Panc1 (cell line): ENCODE results near the gene RIMBP3B.
"Not testable (repeated sequence)": the region's sequence is repeated elsewhere in the genome, so short reads cannot be mapped to it uniquely, and the experiment has no call there.

Source experiments
- POLR2AphosphoS5 ChIP-seq: IDR thresholded peaks from 2 replicates; pipeline ENCODE4 v1.6.1; 2012; ENCODE audit warnings: mild to moderate bottlenecking, low read depth, low read length, moderate library complexity
- SIN3A ChIP-seq: IDR thresholded peaks from 2 replicates; pipeline ENCODE4 v1.6.1; 2012; ENCODE audit warnings: low read depth, mild to moderate bottlenecking, low read length, moderate library complexity, borderline replicate concordance; ENCODE audit not compliant: insufficient read depth
- TCF7L2 ChIP-seq: IDR thresholded peaks from 2 replicates; pipeline ENCODE4 v1.6.1; 2011; ENCODE audit warnings: mild to moderate bottlenecking, low read depth, low read length, inconsistent platforms
- TF ChIP-seq, protein P1 (sequence below): fragments of 450-650 bp; IDR thresholded peaks from 2 replicates; pipeline ENCODE4 v1.5.1; 2017; ENCODE audit warnings: mild to moderate bottlenecking
- TF ChIP-seq, protein P2 (sequence below), 2 experiments: IDR thresholded peaks; 2 replicates each; pipeline ENCODE4 v1.6.1; 2011 to 2012; ENCODE audit warnings: low read depth in 2 of 2, control low read depth in 1 of 2, low read length in 1 of 2, mild to moderate bottlenecking in 1 of 2, moderate library complexity in 1 of 2; ENCODE audit not compliant: insufficient read depth in 1 of 2

DNA sequence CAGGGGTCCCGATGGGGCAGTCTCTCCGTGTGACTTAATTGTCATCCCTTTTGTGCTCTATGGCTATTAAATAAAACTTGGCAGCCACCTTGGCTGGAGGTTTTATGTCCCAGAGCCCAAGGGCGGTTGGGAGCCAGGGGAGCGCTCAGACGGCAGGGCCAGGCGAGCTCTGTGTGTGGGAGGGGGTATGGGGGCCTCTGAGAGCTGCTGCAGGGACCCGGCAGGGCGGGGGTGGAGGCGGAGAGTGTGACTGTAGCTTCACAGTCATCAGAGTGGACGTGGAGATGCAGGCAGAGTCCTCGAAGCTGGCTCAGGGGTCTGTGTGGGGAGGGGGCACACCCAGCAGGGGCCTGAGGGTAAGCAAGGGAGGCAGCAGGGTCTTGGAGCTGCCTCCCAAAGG is 19.2 kb upstream of the RIMBP3B start:
- TF ChIP-seq, protein P1, sequence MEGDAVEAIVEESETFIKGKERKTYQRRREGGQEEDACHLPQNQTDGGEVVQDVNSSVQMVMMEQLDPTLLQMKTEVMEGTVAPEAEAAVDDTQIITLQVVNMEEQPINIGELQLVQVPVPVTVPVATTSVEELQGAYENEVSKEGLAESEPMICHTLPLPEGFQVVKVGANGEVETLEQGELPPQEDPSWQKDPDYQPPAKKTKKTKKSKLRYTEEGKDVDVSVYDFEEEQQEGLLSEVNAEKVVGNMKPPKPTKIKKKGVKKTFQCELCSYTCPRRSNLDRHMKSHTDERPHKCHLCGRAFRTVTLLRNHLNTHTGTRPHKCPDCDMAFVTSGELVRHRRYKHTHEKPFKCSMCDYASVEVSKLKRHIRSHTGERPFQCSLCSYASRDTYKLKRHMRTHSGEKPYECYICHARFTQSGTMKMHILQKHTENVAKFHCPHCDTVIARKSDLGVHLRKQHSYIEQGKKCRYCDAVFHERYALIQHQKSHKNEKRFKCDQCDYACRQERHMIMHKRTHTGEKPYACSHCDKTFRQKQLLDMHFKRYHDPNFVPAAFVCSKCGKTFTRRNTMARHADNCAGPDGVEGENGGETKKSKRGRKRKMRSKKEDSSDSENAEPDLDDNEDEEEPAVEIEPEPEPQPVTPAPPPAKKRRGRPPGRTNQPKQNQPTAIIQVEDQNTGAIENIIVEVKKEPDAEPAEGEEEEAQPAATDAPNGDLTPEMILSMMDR: not testable (repeated sequence)
- not testable (repeated sequence) for TF ChIP-seq POLR2AphosphoS5, SIN3A, TCF7L2
- TF ChIP-seq, protein P2, sequence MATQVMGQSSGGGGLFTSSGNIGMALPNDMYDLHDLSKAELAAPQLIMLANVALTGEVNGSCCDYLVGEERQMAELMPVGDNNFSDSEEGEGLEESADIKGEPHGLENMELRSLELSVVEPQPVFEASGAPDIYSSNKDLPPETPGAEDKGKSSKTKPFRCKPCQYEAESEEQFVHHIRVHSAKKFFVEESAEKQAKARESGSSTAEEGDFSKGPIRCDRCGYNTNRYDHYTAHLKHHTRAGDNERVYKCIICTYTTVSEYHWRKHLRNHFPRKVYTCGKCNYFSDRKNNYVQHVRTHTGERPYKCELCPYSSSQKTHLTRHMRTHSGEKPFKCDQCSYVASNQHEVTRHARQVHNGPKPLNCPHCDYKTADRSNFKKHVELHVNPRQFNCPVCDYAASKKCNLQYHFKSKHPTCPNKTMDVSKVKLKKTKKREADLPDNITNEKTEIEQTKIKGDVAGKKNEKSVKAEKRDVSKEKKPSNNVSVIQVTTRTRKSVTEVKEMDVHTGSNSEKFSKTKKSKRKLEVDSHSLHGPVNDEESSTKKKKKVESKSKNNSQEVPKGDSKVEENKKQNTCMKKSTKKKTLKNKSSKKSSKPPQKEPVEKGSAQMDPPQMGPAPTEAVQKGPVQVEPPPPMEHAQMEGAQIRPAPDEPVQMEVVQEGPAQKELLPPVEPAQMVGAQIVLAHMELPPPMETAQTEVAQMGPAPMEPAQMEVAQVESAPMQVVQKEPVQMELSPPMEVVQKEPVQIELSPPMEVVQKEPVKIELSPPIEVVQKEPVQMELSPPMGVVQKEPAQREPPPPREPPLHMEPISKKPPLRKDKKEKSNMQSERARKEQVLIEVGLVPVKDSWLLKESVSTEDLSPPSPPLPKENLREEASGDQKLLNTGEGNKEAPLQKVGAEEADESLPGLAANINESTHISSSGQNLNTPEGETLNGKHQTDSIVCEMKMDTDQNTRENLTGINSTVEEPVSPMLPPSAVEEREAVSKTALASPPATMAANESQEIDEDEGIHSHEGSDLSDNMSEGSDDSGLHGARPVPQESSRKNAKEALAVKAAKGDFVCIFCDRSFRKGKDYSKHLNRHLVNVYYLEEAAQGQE (IDR thresholded peaks at IDR 0.05; ENCODE audit: insufficient read depth in 1 of 2, low read depth in 2 of 2, low read length in 1 of 2): not testable (repeated sequence)
